ENCODE results near the gene ROBO4. TPM values are rescaled to one million over a fixed set of nuclear protein-coding genes. Genes with fewer than 3 reads are reported as not detected.

The ROBO4 gene
- total and polyA plus RNA-seq, 9 of the 15 experiments (the other 6 are each of a cell fraction or from before 2014, with no cell fraction given), result not detected

DNA sequence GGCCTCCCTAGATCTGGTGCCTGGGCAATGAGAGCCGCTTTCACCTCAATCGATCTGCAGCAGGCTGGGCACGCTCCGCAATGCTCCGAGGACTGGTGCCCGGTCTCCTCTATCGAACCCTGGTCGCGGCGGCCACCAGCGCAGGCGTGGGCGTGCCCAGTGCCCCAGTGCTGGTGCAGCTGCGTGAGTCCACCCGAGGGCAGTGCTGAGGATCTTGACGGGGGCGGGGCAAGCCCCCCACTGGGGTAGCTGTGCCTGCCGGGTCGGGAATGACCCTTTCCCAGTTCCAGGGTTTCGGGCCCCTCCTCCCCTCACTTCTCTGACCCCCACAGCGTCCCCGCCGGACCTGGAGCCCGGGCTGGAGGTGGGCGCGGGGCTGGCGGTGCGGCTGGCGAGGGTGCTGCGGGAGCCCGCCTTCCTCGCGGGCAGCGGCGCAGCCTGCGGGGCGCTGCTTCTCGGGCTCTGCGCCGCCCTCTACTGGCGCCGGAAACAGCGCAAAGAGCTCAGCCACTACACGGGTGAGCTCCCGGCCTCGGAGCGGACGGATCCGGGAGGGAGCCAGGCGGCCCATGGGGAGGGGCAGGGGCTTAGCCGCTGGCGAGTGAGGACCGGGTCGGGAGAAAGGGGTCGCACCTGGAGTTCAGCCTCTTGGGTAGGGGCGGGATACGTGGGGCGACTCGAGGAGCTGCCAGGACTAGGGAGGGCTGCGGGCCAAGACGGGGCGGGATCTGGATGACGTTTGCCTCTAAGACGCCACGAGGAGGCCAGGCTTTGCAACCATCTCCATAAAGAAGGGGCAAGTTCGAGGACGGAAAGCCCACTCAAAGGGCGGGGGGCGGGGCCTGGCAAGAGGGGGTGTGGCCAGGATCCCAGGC, 21.5 kb downstream of the ROBO4 start (continued):
- TF ChIP-seq CTBP1 (IDR thresholded peaks at IDR 0.05; ENCODE audit: borderline replicate concordance), result peak; percentile 86
- TF ChIP-seq CAMTA2 (CRISPR knock-in tag; conservative IDR thresholded peaks at IDR 0.05), result no peak
- TF ChIP-seq ZNF445 (CRISPR knock-in tag; IDR thresholded peaks at IDR 0.05; ENCODE audit: low read depth), result no peak
- TF ChIP-seq NBN (IDR thresholded peaks at IDR 0.05; ENCODE audit: low read depth), result peak; percentile 76; the same call in 1 of the 2 replicates
- TF ChIP-seq, protein P1, sequence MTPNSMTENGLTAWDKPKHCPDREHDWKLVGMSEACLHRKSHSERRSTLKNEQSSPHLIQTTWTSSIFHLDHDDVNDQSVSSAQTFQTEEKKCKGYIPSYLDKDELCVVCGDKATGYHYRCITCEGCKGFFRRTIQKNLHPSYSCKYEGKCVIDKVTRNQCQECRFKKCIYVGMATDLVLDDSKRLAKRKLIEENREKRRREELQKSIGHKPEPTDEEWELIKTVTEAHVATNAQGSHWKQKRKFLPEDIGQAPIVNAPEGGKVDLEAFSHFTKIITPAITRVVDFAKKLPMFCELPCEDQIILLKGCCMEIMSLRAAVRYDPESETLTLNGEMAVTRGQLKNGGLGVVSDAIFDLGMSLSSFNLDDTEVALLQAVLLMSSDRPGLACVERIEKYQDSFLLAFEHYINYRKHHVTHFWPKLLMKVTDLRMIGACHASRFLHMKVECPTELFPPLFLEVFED (CRISPR knock-in tag; conservative IDR thresholded peaks at IDR 0.05), result no peak
- TF ChIP-seq ZNF12 (CRISPR knock-in tag; IDR thresholded peaks at IDR 0.05), result peak; percentile 48; the same call in 1 of the 2 replicates
- TF ChIP-seq, protein P2, sequence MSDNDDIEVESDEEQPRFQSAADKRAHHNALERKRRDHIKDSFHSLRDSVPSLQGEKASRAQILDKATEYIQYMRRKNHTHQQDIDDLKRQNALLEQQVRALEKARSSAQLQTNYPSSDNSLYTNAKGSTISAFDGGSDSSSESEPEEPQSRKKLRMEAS (CRISPR knock-in tag; IDR thresholded peaks at IDR 0.05), result peak; percentile 10; the same call in 1 of the 2 replicates
- no peak for TF ChIP-seq DACH1 (IDR thresholded peaks at IDR 0.05; ENCODE audit: partially characterized antibody)
- no peak for TF ChIP-seq ZNF239 (CRISPR knock-in tag; IDR thresholded peaks at IDR 0.05)
- TF ChIP-seq MBD2 (IDR thresholded peaks at IDR 0.05; ENCODE audit: borderline replicate concordance, low read depth), result no peak
- TF ChIP-seq, protein P3, sequence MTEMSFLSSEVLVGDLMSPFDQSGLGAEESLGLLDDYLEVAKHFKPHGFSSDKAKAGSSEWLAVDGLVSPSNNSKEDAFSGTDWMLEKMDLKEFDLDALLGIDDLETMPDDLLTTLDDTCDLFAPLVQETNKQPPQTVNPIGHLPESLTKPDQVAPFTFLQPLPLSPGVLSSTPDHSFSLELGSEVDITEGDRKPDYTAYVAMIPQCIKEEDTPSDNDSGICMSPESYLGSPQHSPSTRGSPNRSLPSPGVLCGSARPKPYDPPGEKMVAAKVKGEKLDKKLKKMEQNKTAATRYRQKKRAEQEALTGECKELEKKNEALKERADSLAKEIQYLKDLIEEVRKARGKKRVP (CRISPR knock-in tag; IDR thresholded peaks at IDR 0.05), result no peak
- no peak for TF ChIP-seq RBM14 (IDR thresholded peaks at IDR 0.05; ENCODE audit: borderline replicate concordance, insufficient read depth, low read depth, low read length)
- TF ChIP-seq, protein P4, sequence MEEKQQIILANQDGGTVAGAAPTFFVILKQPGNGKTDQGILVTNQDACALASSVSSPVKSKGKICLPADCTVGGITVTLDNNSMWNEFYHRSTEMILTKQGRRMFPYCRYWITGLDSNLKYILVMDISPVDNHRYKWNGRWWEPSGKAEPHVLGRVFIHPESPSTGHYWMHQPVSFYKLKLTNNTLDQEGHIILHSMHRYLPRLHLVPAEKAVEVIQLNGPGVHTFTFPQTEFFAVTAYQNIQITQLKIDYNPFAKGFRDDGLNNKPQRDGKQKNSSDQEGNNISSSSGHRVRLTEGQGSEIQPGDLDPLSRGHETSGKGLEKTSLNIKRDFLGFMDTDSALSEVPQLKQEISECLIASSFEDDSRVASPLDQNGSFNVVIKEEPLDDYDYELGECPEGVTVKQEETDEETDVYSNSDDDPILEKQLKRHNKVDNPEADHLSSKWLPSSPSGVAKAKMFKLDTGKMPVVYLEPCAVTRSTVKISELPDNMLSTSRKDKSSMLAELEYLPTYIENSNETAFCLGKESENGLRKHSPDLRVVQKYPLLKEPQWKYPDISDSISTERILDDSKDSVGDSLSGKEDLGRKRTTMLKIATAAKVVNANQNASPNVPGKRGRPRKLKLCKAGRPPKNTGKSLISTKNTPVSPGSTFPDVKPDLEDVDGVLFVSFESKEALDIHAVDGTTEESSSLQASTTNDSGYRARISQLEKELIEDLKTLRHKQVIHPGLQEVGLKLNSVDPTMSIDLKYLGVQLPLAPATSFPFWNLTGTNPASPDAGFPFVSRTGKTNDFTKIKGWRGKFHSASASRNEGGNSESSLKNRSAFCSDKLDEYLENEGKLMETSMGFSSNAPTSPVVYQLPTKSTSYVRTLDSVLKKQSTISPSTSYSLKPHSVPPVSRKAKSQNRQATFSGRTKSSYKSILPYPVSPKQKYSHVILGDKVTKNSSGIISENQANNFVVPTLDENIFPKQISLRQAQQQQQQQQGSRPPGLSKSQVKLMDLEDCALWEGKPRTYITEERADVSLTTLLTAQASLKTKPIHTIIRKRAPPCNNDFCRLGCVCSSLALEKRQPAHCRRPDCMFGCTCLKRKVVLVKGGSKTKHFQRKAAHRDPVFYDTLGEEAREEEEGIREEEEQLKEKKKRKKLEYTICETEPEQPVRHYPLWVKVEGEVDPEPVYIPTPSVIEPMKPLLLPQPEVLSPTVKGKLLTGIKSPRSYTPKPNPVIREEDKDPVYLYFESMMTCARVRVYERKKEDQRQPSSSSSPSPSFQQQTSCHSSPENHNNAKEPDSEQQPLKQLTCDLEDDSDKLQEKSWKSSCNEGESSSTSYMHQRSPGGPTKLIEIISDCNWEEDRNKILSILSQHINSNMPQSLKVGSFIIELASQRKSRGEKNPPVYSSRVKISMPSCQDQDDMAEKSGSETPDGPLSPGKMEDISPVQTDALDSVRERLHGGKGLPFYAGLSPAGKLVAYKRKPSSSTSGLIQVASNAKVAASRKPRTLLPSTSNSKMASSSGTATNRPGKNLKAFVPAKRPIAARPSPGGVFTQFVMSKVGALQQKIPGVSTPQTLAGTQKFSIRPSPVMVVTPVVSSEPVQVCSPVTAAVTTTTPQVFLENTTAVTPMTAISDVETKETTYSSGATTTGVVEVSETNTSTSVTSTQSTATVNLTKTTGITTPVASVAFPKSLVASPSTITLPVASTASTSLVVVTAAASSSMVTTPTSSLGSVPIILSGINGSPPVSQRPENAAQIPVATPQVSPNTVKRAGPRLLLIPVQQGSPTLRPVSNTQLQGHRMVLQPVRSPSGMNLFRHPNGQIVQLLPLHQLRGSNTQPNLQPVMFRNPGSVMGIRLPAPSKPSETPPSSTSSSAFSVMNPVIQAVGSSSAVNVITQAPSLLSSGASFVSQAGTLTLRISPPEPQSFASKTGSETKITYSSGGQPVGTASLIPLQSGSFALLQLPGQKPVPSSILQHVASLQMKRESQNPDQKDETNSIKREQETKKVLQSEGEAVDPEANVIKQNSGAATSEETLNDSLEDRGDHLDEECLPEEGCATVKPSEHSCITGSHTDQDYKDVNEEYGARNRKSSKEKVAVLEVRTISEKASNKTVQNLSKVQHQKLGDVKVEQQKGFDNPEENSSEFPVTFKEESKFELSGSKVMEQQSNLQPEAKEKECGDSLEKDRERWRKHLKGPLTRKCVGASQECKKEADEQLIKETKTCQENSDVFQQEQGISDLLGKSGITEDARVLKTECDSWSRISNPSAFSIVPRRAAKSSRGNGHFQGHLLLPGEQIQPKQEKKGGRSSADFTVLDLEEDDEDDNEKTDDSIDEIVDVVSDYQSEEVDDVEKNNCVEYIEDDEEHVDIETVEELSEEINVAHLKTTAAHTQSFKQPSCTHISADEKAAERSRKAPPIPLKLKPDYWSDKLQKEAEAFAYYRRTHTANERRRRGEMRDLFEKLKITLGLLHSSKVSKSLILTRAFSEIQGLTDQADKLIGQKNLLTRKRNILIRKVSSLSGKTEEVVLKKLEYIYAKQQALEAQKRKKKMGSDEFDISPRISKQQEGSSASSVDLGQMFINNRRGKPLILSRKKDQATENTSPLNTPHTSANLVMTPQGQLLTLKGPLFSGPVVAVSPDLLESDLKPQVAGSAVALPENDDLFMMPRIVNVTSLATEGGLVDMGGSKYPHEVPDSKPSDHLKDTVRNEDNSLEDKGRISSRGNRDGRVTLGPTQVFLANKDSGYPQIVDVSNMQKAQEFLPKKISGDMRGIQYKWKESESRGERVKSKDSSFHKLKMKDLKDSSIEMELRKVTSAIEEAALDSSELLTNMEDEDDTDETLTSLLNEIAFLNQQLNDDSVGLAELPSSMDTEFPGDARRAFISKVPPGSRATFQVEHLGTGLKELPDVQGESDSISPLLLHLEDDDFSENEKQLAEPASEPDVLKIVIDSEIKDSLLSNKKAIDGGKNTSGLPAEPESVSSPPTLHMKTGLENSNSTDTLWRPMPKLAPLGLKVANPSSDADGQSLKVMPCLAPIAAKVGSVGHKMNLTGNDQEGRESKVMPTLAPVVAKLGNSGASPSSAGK (IDR thresholded peaks at IDR 0.05), result peak; percentile 82

Data from K562 (cell line).